Esophagus squamous epithelium (tissue), 4 donors: Measurements from ENCODE around the gene PANX3.

Source experiments
- CTCF ChIP-seq, 6 experiments: fragments of 450-650 bp in 4 of 6; fragments of 200-600 bp in 2 of 6; sonication (generic) in 2 of 6; IDR thresholded peaks; one replicate each; pipeline ENCODE4 v1.5.1; 2016 to 2019; ENCODE audit warnings: antibody characterized with exemption in 6 of 6, mild to moderate bottlenecking in 4 of 6, moderate library complexity in 4 of 6
- POLR2A ChIP-seq, 4 donors: fragments of 450-650 bp; IDR thresholded peaks; one replicate each; pipeline ENCODE4 v1.6.1; 2017; ENCODE audit warnings: antibody characterized with exemption in 4 of 4, mild to moderate bottlenecking in 4 of 4, moderate library complexity in 3 of 4

DNA sequence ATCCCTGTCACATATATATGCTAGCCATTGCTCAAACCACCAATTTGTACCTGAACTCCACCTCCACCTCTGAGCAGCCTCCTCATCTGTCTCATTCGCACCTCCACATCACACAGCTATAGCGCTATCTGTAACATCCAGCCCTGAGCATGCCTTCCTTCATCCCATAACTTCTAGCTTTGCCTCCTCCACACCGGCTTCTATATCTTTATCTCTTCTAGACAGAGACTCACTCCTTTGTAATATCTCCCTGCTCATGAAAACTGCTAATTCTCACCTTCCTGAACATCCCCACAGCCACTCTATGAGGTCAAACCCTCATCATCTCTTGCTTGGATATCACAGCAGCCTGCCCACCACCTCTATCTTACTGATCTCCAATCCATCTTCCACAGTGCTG is 56.4 kb downstream of the PANX3 start:
- TF ChIP-seq CTCF (IDR thresholded peaks at IDR 0.05) = no peak
- TF ChIP-seq POLR2A (IDR thresholded peaks at IDR 0.05) = no peak
